ENCODE results near the gene CHRNA7. TPM values are rescaled to one million over a fixed set of nuclear protein-coding genes. Genes with fewer than 3 reads are reported as not detected.
"Not testable (repeated sequence)": the region's sequence is repeated elsewhere in the genome, so short reads cannot be mapped to it uniquely, and the experiment has no call there.

CHRNA7 gene
- total RNA-seq, 3 donors from 2014 or later: 2.3 to 4.8 TPM; not detected in 1

GRCh38 chr15:32196206-32196605 is 165.9 kb downstream of the CHRNA7 start:
- DNase-seq (ENCODE audit: low spot score in 2 of 2); H3K4me3 ChIP-seq; H3K4me1 ChIP-seq; H3K9me3 ChIP-seq; H3K27me3 ChIP-seq; H3K27ac ChIP-seq; H3K36me3 ChIP-seq; intact Hi-C loops (cut with DNase I; ENCODE audit: low total_unique reads): not testable (repeated sequence)

- not testable (repeated sequence) for H3K9me3 ChIP-seq; H3K27ac ChIP-seq; DNase-seq (ENCODE audit: low spot score in 2 of 2)
Measured at GRCh38 chr15:32198938-32199337, 168.6 kb downstream of the CHRNA7 start.

GRCh38 chr15:32209081-32209480 is 178.8 kb downstream of the CHRNA7 start:
- DNase-seq (ENCODE audit: low spot score in 2 of 2); H3K27me3 ChIP-seq; intact Hi-C loops (cut with DNase I; ENCODE audit: low total_unique reads); H3K4me3 ChIP-seq; H3K9me3 ChIP-seq; H3K27ac ChIP-seq; H3K36me3 ChIP-seq; H3K4me1 ChIP-seq: not testable (repeated sequence)

More at GRCh38 chr15:32198938-32199337, 168.6 kb downstream of the CHRNA7 start:
- intact Hi-C loops (cut with DNase I; ENCODE audit: low total_unique reads); H3K36me3 ChIP-seq; H3K4me1 ChIP-seq; H3K4me3 ChIP-seq; H3K27me3 ChIP-seq: not testable (repeated sequence)

- TF ChIP-seq CTCF (IDR thresholded peaks at IDR 0.05) (no peak), POLR2AphosphoS5 (IDR thresholded peaks at IDR 0.05) (no peak), POLR2A (IDR thresholded peaks at IDR 0.05) (no peak)
- Histone ChIP-seq H3K9me3 (peaks cover 0 to 14% of the 10 kb centered on the region in 2 donors), H3K36me3 (no peaks in the 10 kb centered on the region), H3K4me3 (no peak overlapping the region), H3K4me1 (no peaks in the 10 kb centered on the region), H3K27ac (no peak overlapping the region), H3K27me3 (no peaks in the 10 kb centered on the region)
- DNase-seq (ENCODE audit: low spot score in 2 of 2): no peak
- intact Hi-C loops (cut with DNase I; ENCODE audit: low total_unique reads): no loop called here
Measured at GRCh38 chr15:32218666-32219065, 188.4 kb downstream of the CHRNA7 start.

Other genes with a start within 250 kb of the CHRNA7 start
- 1 to 10 TPM; 4.6 to 9.8 (median 8.6) TPM for gene OTUD7A, start 159.8 kb upstream of the CHRNA7 start, total RNA-seq

All from breast epithelium (tissue), 4 donors.